Thyroid gland (tissue), 4 donors: Measurements from ENCODE around the gene ZBTB17.

ENCODE experiments used
- POLR2A ChIP-seq, 2 donors: fragments of 450-650 bp; IDR thresholded peaks; one replicate each; pipeline ENCODE4 v1.6.1; 2017; ENCODE audit warnings: antibody characterized with exemption in 2 of 2, mild to moderate bottlenecking in 2 of 2, moderate library complexity in 1 of 2
- TF ChIP-seq, protein P1 (sequence below), 6 experiments: fragments of 200-600 bp in 3 of 6; fragments of 450-650 bp in 3 of 6; sonication (generic) in 3 of 6; IDR thresholded peaks; one replicate each; pipeline ENCODE4 v1.5.1; 2016 to 2019; ENCODE audit warnings: antibody characterized with exemption in 6 of 6, mild to moderate bottlenecking in 2 of 6, inconsistent platforms in 1 of 6, moderate library complexity in 1 of 6

DNA sequence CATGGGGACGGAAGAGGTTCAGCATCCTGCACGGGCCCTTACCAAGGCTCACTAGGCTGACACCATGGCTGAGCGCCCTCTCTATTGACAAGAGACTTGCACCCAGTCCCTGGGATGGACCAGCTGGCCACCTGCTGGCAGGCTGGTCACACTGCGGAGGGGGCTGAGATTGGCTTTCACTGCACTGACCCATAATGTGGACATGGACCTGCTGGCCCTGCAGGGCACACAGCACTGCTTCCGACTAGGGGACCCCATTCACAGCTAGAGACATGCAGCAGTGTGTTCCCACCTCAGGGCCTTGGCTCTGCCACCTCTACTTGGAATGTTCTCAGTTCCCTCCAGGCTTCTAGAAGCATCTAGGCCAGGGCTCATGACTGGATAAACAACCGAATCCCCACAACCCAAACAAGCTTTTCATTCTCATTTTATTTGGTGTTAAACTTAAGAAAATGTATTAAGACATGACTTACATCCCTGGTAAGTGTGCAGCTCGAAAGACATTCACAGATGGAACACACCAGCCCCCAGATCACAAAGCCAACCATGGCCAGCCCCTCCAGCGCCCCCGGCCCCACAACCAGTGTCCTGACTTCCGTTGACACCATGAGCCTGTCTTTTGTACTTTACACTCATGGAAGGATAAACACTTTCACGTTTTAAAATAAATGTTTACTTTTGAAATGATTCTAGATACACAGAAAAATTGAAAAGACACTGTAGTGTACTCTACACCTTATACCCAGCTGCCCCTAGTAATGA, 18.9 kb upstream of the ZBTB17 start:
- TF ChIP-seq, protein P1, sequence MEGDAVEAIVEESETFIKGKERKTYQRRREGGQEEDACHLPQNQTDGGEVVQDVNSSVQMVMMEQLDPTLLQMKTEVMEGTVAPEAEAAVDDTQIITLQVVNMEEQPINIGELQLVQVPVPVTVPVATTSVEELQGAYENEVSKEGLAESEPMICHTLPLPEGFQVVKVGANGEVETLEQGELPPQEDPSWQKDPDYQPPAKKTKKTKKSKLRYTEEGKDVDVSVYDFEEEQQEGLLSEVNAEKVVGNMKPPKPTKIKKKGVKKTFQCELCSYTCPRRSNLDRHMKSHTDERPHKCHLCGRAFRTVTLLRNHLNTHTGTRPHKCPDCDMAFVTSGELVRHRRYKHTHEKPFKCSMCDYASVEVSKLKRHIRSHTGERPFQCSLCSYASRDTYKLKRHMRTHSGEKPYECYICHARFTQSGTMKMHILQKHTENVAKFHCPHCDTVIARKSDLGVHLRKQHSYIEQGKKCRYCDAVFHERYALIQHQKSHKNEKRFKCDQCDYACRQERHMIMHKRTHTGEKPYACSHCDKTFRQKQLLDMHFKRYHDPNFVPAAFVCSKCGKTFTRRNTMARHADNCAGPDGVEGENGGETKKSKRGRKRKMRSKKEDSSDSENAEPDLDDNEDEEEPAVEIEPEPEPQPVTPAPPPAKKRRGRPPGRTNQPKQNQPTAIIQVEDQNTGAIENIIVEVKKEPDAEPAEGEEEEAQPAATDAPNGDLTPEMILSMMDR (IDR thresholded peaks at IDR 0.05): peak; percentile 51 to 86 (median 72)
- no peak for TF ChIP-seq POLR2A (IDR thresholded peaks at IDR 0.05)
